Progenitor cell of endocrine pancreas (in vitro differentiated cells): ENCODE measurements around the gene CPZ. TPM values are rescaled to one million over a fixed set of nuclear protein-coding genes. Genes with fewer than 3 reads are reported as not detected.
A peak's percentile ranks its signal among the peaks of the same experiment; 100 is the strongest.

Source experiments
- DNase-seq: peaks from one replicate; pipeline ENCODE4 v3.0.0; 2021; ENCODE audit warnings: low spot score; ENCODE audit not compliant: unreplicated experiment
- H3K27ac Mint-ChIP-seq: 2 replicates; pipeline ENCODE4 v1.8.0; 2021; ENCODE audit warnings: mild to moderate bottlenecking, moderate library complexity, mixed read lengths
- H3K27me3 Mint-ChIP-seq: 2 replicates; pipeline ENCODE4 v1.8.0; 2021; ENCODE audit warnings: mixed read lengths
- H3K36me3 Mint-ChIP-seq: 2 replicates; pipeline ENCODE4 v1.8.0; 2022; ENCODE audit warnings: mixed read lengths; ENCODE audit not compliant: insufficient read depth
- H3K4me1 Mint-ChIP-seq: 2 replicates; pipeline ENCODE4 v1.8.0; 2021; ENCODE audit warnings: low read depth, mixed read lengths
- H3K4me3 Mint-ChIP-seq: 2 replicates; pipeline ENCODE4 v1.8.0; 2021; ENCODE audit warnings: low read depth, mild to moderate bottlenecking, moderate library complexity, mixed read lengths
- H3K9me3 Mint-ChIP-seq: 2 replicates; pipeline ENCODE4 v1.8.0; 2021; ENCODE audit warnings: low read depth, mixed read lengths
- CTCF ChIP-seq: fragments of 200-600 bp; sonication (generic); IDR thresholded peaks from one replicate; pipeline ENCODE4 v1.5.0; 2021; ENCODE audit warnings: antibody characterized with exemption, mild to moderate bottlenecking; ENCODE audit not compliant: unreplicated experiment
- total RNA-seq: library from RNA; stranded (reverse); gene quantifications from 2 replicates; pipeline ENCODE4 v1.2.1, GENCODE V29; 2021

Gene CPZ
- total RNA-seq, 1 donor from 2014 or later: 0.19 TPM

GRCh38 chr4:8586671-8587468 is 5.7 kb upstream of the CPZ start:
- TF ChIP-seq CTCF: peak; percentile 64
- H3K27ac Mint-ChIP-seq: no peak overlapping the region
- no peak for DNase-seq
- H3K27me3 Mint-ChIP-seq: peaks cover 42% of the 10 kb centered on the region
- no peak overlapping the region for H3K4me3 Mint-ChIP-seq
- no peaks in the 10 kb centered on the region for H3K9me3 Mint-ChIP-seq
- no peaks in the 10 kb centered on the region for H3K4me1 Mint-ChIP-seq
- no peaks in the 10 kb centered on the region for H3K36me3 Mint-ChIP-seq

- H3K36me3 Mint-ChIP-seq: no peaks in the 10 kb centered on the region
- TF ChIP-seq CTCF: no peak
- DNase-seq: no peak
- no peak overlapping the region for H3K4me3 Mint-ChIP-seq
- no peaks in the 10 kb centered on the region for H3K9me3 Mint-ChIP-seq
- peaks cover 39% of the 10 kb centered on the region for H3K27me3 Mint-ChIP-seq
- no peaks in the 10 kb centered on the region for H3K4me1 Mint-ChIP-seq
- H3K27ac Mint-ChIP-seq: no peak overlapping the region
Observed at GRCh38 chr4:8587469-8588195, 4.9 kb upstream of the CPZ start.

GRCh38 chr4:8588196-8588470 is 4.4 kb upstream of the CPZ start:
- Mint-ChIP-seq H3K27me3 (peaks cover 42% of the 10 kb centered on the region), H3K27ac (no peak overlapping the region), H3K36me3 (no peaks in the 10 kb centered on the region), H3K9me3 (no peaks in the 10 kb centered on the region), H3K4me3 (no peak overlapping the region), H3K4me1 (peaks cover 2% of the 10 kb centered on the region)
- no peak for TF ChIP-seq CTCF
- no peak for DNase-seq

GRCh38 chr4:8589336-8589735 is 3.2 kb upstream of the CPZ start:
- DNase-seq: no peak
- H3K27ac Mint-ChIP-seq: no peak overlapping the region
- peaks cover 2% of the 10 kb centered on the region for H3K4me1 Mint-ChIP-seq
- no peaks in the 10 kb centered on the region for H3K36me3 Mint-ChIP-seq
- no peak overlapping the region for H3K4me3 Mint-ChIP-seq
- TF ChIP-seq CTCF: no peak
- H3K27me3 Mint-ChIP-seq: peaks cover 49% of the 10 kb centered on the region
- H3K9me3 Mint-ChIP-seq: no peaks in the 10 kb centered on the region

- DNase-seq: no peak
- H3K27me3 Mint-ChIP-seq: peaks cover 45% of the 10 kb centered on the region
- H3K36me3 Mint-ChIP-seq: no peaks in the 10 kb centered on the region
- H3K27ac Mint-ChIP-seq: no peak overlapping the region
- H3K4me1 Mint-ChIP-seq: peaks cover 2% of the 10 kb centered on the region
- no peak overlapping the region for H3K4me3 Mint-ChIP-seq
- TF ChIP-seq CTCF: no peak
- no peaks in the 10 kb centered on the region for H3K9me3 Mint-ChIP-seq
Observed at GRCh38 chr4:8589823-8590545, 2.6 kb upstream of the CPZ start.
